ENCODE measurements around the gene MAML3. TPM values are rescaled to one million over a fixed set of nuclear protein-coding genes. Genes with fewer than 3 reads are reported as not detected.

MAML3 gene
- total RNA-seq, 1 donor from 2014 or later = 2.0 TPM

DNA sequence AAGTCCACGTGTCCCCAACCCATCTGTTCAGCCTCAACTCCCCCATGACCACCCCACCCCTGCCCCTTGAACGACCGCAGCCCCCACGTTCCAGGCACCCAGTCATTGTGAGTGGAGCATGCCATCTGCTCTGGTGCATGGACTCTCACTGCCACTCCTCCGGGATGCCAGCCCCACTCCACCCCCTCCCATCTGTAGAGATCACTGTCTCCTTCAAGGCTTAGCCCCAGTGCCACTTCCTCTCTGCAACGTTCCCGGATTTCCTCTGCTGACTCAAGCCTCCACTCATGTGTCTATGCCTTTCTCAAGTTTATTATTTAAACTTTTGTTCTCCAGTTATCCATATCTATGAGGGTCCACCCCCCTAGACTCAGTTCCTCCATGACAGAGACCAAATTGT, 54.0 kb downstream of the MAML3 start:
- DNase-seq (ENCODE audit: low read depth) = no peak

DNA sequence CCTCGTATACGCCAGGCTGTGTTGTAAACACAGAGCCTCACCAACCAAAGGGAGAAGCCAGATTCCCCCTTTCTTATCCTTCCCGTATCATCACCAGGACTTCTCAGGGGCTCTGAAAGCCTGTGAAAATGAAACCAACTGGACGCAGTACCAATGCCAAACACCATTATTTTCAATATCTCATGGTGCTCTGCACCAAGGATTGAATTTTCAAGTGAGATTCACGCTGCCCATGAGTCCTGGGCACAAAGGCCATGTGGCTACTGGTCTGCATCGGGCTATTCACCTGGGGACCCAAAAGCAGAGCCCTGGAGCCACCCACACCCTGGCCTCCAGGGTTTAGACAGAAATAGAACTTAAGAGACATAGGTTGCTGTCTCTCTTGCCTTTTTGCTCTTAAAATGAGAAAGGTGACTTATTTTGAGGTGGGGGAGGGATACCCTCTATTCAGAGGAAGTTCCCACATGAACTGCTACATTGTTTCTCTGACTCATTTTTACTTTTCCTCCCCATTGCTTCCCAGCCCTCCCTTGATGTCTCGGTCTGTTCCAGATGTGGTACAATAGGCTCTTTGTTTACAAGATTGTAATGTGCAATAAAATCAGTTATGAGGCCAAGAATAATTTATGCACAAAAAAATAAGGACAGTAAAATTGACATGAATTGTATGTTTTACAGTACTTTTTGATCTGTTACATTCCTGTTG, 55.4 kb downstream of the MAML3 start:
- DNase-seq (ENCODE audit: low read depth) = peak; percentile 73

DNA sequence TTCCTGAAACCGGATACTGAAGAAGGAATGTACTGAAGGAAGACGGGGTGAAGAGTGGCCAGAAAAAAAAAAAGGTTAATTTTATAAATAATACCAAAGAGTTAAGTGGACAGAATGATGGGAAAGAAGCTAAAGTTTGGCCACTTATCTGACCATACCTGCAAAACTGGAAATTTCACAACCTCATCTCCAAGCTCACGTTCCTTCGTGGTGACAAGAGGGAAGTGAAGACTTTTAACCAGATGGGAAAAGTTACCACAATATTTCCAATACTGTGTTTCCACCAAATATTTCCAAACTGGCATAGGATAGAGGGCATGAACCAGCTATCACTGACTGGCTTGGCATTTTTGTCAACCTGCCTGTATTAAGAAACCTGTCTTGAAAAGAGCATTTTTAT, 56.4 kb downstream of the MAML3 start:
- no peak for DNase-seq (ENCODE audit: low read depth)

DNA sequence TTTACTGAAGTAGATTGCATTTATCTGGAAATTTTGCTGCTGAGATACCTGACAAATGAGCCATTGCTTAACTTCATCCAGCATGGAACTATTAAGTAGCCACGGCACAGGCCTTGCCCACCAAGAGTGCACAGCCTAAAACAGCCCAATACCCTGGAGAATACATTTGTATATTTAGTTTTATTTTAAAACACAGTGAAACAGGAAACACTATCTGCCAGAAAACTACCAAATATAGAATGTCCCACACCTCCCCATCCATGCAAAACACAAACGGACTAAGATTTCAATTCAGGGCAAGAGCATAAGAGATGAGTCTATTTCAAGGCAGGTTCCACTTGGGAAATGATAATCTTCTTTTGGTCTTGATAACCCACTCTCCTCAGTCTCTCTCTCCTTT, 57.1 kb downstream of the MAML3 start:
- no peak for DNase-seq (ENCODE audit: low read depth)

DNA sequence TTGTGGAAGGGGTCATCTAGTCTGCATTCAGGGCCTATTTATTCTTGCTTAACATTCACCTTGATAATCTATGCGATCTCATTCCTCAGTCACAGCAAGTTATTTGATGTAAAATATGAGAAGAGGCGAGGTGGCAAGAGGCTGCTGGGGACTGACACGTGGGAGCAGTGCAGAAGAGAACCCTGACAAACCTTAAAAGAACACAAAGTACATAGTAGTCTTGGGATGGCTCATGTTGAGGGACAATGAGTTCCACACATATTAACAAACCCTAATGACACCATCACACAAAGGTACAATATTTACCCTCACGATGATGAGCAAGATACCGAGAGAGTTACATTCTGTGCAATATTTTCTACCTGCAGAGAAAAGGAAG, 57.5 kb downstream of the MAML3 start:
- DNase-seq (ENCODE audit: low read depth) = no peak

DNA sequence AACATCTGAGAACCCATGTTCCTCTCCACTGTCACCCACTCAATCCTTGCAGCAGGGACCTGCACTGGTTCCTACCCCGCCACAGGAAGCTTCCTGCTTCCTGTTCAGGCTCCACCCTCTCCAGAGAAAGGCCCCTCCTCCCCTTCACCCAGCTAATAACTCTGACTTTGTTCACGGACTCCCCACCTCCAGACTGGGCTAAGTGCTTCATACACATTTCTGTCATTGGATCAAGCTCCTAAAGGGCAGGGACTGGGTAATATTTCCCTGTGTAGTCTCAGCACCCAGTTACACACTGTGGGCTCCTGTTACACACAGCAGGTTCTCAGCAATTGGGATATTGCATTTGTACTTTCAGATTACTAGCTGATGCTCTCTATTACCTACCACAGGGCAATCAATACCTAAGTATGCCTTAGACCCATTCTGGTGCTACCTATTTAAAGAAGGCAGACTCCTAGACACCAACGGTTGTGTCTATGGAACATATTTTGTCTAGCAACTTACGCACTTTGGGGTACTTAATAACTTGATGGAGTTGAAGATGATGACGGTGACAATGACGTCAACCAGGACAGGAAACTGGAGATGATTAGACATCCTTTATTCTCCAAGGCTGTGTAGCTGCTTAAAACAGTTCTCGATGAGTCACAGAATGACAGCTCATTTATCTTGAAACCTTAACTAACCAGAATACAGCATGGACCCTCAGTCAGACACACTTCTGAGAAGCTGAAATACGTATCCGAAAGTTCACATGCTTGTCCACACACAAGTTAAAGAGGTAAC, 58.1 kb downstream of the MAML3 start:
- DNase-seq (ENCODE audit: low read depth) = peak; percentile 85

DNA sequence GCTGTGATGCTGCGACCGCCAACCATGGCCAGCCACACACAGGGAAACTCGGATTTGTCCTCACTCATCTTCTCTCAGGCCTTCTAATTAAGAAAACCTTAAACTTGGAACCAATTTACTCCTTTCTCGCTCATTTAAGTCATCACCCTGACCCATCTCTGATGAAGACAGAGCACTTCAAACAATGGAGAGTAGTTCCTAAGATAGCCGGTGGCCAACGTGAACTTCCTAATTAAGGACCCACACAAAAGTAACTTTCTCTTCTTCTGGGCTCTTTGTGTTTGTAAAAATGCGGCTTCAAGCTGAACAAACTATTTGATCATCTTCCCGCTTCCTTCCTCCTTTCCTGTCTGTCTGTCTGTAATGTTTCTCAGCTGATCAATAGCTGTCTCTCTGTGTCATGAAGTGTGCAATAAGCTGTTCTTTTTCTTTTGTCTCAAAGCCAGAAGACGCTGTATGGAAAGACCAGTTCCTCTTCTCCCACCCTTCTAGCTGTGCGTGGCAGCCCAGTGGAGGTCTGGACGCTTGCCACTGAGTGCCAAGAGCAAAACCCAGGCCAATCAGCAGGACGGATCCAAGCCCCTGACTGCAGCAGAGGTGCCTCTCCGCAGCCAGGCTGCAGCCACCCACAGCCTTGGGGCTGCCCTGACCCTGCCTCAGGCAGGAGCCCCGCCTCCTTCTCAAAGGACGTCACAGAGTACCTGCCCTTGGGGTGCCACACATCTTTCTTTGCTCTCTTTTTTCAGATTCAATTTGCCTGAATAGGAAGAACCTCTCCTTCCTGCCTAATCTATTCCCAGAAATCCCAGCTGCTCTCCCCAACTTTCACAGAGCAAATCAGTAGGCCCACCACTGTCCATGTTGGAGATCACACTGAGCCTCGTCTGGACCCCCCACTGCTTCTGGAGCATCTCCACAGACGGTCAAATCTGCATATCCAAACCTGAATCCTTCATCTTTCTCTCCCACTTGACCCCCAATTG, 59.3 kb downstream of the MAML3 start:
- no peak for DNase-seq (ENCODE audit: low read depth)

DNA sequence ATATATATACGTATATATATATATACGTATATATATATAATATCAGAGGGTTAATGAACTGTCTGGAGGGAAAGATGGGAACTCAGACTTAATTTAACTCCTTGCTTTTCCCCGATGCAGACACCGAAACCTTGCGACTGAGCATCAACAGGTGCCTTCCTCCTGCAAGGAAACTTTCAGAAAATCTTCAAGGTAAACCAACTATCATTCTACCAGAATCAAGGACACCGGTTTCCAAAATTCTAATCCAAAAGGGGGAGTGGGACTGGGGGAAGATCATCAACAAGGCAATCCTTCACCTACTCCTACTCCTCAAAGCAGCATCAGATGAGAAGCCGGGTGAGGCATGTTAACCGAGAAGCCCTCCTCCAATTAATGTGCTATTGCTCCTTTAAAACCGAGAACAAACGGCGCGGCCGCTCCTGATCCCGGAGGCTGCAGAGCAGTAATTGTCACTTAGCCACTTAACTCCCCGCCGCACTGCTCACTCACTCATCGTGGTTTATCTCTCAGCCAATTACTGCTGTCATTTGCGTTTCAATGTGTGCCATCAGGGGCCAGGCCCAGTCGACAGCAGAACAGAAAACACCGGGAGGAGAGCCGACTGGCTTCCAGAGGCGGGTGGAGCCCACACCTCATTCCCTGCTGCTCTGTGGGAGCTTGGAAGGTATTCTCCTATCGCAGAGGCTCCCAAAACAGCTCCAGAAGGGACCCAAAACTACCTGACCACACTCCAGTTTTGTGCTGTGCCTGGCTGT, 61.7 kb downstream of the MAML3 start:
- no peak for DNase-seq (ENCODE audit: low read depth)

DNA sequence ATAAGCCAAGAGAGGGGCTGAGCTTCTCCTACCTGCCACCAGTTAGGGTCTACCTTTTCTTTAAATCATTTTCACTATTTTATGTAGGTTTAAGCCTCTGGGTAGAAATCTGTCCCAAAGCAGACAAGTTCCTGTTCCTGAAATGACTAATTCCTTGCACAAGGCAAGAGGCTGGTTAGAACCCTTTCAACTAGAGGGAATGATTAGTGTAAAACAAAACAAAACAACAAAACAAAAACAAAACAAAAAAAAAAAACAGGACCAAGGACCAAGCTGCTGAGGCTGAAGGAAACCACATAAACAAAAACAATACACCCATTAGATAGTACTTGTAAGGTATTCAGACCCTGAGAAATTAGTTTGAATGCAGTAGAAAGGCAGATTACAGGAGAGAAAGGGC, 62.7 kb downstream of the MAML3 start:
- DNase-seq (ENCODE audit: low read depth) = peak; percentile 63

DNA sequence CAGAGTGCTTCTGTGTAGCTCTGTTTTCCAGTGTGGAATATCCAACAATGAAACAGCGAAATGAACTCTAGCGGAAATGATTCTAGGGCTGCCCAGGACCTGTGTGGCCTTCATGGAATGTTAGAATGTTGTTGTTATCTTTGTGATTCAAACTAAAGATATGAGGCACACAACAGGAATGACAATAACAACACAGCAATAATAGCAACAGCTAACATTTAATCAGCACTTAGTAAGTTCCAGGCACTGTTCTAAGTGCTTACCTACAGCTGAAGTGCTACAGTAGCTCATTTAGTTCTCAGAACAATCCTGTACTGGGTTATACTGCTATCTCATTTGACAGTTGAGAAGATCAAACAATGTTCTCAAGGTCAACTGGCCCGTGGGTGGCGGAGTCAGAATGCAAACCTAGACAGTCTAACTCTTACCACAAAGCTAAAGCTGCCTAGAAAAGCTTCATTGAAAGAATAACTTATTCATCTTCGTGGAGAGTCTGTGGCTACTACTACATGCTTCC, 63.7 kb downstream of the MAML3 start:
- peak; percentile 88 for DNase-seq (ENCODE audit: low read depth)

DNA sequence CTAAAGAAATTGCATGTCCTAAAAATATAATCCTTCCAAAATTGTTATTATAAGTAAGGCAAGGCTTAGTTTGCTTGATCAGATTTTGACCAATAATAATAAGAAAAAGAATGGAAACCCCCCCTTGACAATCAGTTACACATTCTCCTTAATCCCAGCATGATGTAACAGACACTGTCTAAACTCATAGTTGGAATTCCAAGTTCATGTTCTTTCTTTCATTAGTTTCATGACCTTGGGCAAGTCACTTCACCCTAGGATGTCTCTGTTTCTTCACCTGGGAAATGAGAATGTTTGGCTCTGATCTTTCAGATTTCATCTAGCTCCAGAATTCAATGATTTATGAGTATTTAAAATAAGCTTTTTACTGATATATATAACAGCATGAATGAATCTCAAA, 64.8 kb downstream of the MAML3 start:
- peak; percentile 46 for DNase-seq (ENCODE audit: low read depth)

DNA sequence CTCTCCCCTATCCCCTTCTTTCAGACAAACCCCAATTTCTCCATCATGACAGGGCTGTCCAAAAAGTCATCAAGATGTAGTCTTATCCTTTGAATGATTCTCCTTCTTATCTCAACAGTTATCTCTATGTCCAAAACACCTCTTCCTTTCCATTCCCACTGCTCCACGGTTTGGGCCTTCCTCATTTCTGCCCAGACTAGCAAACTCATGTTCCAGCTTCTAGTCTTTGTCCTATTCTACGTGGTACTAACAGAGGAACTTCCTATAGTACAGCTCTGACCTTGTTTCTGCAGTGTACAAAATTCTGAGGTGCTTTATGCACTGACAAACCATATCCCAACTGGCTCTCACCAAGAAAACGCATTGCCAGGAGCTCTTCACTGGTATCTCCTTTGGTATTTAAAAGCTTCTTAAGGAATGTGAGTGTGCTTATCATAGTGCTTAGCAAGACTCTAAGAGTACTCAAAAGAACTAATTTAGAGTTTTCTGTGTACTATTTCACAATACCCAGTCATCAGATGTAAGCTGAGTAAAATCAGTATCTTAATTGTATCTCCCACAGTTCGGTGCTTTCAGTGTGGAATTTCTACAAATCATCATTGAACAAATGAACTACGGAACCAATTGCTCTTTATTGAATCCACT, 65.5 kb downstream of the MAML3 start:
- no peak for DNase-seq (ENCODE audit: low read depth)

DNA sequence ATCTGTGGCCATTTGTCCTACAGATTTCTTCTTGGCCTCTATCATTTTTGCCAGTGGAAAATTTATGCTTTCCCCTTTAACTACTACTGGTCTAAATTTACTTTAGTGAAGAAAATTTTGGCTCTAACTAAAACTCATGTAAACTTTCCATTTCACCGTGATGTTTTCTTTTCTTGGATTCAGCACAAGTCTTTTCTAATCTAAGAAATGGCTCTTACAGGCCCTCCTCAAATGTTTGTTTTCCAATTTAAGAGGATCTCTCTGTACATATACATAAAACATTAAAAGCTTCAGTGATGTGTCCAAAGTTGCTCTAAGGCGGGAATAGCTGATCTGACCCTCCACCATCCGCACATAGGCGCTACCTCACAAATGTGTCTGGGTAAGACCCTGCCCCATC, 68.1 kb downstream of the MAML3 start:
- no peak for DNase-seq (ENCODE audit: low read depth)

DNA sequence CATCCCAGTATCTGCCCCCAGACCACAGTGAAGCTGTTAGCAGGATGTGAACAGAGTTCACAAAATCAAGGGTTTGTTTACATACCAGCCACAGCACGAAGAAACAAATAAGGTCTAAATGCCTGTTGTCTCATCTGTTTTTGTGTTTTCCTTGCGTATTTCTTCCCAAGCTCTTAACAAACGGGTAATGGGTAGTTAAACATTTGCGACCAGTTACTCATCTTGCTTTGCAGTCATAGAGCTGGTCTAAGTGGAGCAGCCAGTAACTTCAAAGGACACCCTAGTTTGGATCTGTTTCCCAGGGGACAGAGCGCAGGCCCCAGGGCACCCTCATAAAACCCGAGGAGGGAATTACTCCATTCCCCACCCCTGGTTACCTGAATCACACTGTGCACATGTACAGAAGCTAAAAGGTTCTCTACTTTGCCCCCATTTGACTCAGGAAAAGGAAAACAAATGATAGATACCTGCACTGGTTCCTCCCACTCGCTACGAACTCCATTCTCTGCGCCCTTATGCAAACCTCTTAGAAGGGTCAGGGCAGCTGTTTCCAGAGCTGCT, 68.8 kb downstream of the MAML3 start:
- DNase-seq (ENCODE audit: low read depth) = peak; percentile 98

DNA sequence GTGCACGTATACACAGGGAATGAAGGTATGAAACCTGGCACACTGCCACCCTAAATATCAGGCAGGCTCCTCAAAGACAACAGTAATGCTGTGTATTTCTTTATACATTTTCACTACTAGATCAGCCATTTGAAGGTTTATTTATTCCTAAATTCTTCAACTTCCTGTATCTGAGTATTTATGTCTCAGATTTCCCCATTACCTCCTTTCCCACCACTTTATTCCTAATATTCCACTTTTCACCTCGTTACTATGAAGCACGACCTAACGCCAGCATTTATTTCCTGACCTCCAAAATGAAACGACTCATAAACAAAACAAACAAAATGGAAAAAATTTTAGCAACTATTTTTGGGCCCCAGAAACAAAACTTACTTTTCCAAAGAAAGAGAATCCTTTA, 69.6 kb downstream of the MAML3 start:
- DNase-seq (ENCODE audit: low read depth) = no peak

DNA sequence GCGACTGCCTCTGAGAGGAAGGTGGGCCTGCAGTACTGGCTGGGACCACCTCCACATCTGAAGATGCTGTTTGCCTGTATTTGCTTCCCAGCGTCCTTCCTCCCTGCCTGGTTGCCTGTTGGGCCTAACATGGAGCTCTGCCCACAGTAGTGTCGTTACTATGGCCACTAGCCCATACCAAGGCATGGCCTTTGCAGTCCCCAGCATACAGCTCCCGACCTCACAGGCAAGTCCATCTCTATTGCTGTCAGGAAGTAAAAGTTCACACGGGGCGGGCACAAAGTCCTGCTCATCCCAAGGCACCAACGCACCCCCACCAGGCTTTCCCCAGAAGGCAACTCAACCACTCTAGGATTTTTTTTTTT, 71.6 kb downstream of the MAML3 start:
- DNase-seq (ENCODE audit: low read depth) = no peak

DNA sequence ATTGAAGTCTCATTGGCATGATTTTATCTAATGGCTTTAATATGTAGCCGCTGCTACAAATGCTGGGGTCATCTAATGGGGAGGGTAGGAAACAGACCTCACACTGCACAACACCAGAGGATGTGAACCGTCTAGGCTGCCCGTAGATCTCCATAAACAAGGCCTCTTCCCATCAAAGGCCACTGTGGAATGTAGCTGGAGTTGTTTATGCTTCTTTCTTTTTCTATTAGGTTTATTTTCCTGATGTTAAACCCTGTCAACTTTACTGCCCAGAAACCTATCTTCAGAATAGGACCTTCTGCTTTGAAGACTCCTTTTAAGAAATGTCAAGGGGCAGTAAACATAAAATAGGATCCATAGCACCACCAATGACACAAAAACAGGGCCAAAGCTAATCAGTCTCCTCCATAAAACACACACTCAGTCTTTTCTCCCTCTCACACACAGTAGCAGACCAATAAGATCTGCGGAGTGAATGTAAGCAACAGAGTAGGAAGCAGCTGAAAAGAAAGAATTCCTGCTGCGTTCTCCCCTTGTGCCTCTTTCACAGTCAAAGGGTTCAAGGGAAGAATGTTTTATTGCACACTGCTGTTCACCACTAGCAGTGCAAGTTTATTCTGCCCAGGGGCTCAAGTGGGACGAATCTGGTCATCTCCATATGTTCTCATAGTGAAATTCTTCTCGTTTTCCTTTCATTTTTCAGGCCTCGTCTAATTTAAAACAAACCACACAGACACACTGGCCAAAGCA, 72.2 kb downstream of the MAML3 start:
- DNase-seq (ENCODE audit: low read depth) = no peak

DNA sequence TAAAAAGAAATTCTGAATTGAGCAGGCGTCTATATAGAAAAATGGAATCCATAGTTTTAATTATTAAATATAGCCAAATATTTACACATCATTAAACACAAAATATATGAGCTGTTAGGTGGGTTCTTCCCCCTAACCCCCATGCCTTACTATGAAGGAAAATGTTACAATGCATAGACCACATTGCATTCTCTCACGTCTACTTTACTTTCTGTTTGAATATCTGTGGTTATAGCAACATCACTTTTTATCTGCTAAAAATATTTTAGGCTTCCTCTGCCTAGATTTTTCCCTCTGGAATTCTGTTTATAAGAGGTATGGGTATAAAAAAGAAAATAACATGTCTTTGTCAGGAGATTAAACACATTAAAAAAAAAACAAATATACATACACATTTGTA, 73.1 kb downstream of the MAML3 start:
- DNase-seq (ENCODE audit: low read depth) = no peak

DNA sequence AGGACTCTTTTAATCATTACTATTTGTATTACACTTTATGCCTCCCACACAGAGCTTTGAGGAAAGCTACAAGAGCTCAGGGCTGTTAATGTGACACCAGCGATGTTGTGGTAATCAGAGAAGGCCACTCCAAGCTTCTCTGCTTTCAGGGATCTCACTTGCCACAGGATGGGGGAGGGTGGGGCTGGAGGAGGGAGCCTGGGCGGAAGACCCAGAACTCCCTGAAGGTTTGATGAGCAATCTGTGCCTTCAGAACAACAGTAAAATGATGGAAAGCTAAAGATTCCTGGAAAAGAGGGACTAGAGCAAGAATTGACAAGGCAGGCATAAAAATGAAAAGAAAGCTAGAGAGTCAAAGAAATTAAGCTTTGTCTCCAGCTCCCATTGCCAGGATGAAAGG, 75.6 kb downstream of the MAML3 start:
- peak; percentile 64 for DNase-seq (ENCODE audit: low read depth)

DNA sequence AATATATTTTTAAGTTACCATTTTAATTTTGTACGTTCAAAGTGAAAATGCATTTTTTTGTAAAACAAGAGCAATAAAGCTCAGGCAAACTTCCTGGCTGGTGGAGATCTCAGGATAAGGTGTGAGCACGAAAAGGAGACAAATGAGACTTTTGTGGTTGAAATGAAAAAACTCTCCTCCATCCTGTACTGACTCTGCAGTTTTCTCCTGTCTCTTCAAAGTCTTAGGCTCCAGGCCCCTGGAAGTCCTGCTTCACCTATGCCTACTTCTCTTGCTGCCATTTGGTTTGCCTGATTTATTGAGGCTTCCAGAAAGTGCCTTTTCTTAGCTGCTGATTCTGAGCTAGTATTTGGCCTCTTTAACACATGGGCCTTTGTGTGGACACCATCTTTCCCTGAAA, 77.7 kb downstream of the MAML3 start:
- no peak for DNase-seq (ENCODE audit: low read depth)

All from renal cortical epithelial cell (primary cell).